ENCODE measurements around the gene PTPRM.

PTPRM gene

DNA sequence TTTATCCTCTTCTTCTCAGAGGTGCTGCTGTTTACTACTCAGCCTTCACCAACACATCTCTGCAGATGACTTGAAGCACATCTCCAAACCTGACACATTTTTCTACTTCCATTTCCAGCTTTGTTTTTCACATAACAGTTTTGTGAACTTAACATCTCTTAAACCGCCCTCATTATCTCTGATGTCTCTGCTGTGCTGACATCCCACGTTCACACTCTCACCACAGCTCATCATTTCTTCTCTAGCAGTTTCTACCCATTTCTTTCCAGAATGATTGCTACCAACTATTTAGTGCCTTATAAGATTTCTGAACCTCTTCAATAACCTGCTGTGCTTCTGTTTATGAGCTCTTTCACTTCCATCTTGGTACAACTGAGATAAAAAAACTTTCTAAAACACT, 238.0 kb downstream of the PTPRM start:
- TF ChIP-seq, protein P1, sequence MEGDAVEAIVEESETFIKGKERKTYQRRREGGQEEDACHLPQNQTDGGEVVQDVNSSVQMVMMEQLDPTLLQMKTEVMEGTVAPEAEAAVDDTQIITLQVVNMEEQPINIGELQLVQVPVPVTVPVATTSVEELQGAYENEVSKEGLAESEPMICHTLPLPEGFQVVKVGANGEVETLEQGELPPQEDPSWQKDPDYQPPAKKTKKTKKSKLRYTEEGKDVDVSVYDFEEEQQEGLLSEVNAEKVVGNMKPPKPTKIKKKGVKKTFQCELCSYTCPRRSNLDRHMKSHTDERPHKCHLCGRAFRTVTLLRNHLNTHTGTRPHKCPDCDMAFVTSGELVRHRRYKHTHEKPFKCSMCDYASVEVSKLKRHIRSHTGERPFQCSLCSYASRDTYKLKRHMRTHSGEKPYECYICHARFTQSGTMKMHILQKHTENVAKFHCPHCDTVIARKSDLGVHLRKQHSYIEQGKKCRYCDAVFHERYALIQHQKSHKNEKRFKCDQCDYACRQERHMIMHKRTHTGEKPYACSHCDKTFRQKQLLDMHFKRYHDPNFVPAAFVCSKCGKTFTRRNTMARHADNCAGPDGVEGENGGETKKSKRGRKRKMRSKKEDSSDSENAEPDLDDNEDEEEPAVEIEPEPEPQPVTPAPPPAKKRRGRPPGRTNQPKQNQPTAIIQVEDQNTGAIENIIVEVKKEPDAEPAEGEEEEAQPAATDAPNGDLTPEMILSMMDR (conservative IDR thresholded peaks at IDR 0.05; ENCODE audit: low read depth, low read length) = no peak
- H3K4me3 ChIP-seq (ENCODE audit: low read length) = no peak overlapping the region
- no peak for DNase-seq (ENCODE audit: low read depth)

DNA sequence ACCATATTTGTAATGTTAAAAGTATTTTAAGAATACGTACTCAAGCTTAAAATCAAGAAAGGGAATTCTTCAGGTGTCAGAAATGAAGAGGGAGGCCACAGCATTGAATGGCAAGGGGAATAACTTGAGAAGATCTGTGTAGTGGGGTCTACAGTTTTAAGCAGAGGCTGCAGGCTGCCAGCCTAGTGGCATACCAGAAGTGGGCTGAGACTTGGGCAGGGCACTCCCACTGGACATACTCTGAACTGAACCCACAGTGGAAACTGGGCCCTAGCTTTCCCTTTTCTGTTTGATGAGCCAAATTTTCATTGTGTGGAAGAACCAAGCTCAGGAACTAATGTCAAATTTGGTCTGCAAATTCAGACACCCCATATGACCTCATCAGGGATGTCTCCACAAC, 238.8 kb downstream of the PTPRM start:
- no peak for DNase-seq (ENCODE audit: low read depth)
- TF ChIP-seq, protein P1 (conservative IDR thresholded peaks at IDR 0.05; ENCODE audit: low read depth, low read length) = peak; percentile 18
- no peak overlapping the region for H3K4me3 ChIP-seq (ENCODE audit: low read length)

DNA sequence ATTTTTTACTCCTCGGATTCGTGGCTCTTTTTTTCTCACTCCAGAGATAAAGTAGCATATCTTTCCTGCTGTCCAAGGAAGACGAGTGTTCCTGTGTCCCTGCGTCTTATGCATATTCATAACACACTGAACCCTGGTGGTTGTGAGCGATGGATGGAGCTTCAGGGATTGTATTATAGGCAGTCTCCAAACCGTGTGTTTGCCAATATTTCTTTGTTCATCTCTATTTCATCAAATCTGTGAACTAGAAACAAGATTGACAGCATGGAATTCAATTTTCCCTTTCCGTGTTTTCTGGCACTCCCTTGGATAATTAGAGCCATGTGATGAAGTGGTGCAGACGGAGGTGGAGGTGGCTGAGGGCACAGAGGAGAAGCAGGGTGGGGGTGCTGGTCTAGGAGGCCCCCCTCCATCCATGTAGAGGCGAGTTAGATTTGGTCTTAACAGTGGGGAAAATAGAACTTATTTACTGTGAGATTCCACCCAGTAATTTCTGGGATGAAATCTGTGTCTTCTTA, 240.9 kb downstream of the PTPRM start:
- DNase-seq (ENCODE audit: low read depth) = no peak
- TF ChIP-seq, protein P1 (conservative IDR thresholded peaks at IDR 0.05; ENCODE audit: low read depth, low read length) = no peak

DNA sequence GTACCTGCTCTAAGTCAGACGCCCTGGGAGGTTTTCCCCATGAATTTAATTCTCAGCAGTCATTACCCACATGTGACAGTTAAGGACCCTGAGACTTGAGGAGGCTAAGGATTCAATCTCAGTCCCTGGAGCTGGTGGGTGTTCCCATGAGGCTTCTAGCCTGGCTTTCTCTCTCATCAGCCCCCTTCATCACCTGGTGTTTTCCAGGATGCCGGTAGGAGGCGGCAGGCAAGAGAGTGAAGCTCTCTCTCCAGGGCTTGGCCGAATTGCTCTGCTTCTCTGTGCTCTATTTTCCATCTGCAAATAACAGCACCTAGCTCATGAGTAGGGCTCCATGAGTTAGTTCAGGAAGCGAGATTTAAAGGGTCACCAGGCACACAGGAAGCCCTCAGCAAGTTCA, 241.9 kb downstream of the PTPRM start:
- no peak for DNase-seq (ENCODE audit: low read depth)
- TF ChIP-seq, protein P1 (conservative IDR thresholded peaks at IDR 0.05; ENCODE audit: low read depth, low read length) = no peak
- H3K4me3 ChIP-seq (ENCODE audit: low read length) = no peak overlapping the region

More for the DNA sequence above, 240.9 kb downstream of the PTPRM start:
- H3K4me3 ChIP-seq (ENCODE audit: low read length) = no peak overlapping the region

DNA sequence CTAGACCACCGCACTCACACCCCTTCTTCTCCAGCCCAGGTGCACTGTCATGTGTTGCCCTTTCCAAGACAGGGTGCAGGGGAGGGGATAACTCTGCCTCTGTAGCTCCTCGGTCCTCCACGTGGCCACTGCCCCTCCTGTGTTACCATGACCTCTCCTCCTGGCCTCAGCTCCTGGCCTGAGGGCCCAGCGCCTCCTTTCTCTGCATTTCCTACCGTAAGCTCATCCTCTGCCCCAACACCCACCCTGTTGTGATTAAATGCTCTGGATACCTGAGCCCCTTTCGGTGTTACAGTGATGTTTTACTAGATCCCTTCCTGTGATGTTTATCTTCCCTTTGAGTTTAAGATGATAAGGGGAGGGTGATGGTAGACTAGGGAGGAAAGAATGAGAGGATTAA, 242.3 kb downstream of the PTPRM start:
- TF ChIP-seq, protein P1 (conservative IDR thresholded peaks at IDR 0.05; ENCODE audit: low read depth, low read length) = no peak
- no peak for DNase-seq (ENCODE audit: low read depth)
- H3K4me3 ChIP-seq (ENCODE audit: low read length) = no peak overlapping the region

- TF ChIP-seq, protein P1 (conservative IDR thresholded peaks at IDR 0.05; ENCODE audit: low read depth, low read length) = no peak
- DNase-seq (ENCODE audit: low read depth) = no peak
- H3K4me3 ChIP-seq (ENCODE audit: low read length) = no peak overlapping the region
These were observed 242.9 kb downstream of the PTPRM start for GRCh38 chr18:7809978-7810377.

DNA sequence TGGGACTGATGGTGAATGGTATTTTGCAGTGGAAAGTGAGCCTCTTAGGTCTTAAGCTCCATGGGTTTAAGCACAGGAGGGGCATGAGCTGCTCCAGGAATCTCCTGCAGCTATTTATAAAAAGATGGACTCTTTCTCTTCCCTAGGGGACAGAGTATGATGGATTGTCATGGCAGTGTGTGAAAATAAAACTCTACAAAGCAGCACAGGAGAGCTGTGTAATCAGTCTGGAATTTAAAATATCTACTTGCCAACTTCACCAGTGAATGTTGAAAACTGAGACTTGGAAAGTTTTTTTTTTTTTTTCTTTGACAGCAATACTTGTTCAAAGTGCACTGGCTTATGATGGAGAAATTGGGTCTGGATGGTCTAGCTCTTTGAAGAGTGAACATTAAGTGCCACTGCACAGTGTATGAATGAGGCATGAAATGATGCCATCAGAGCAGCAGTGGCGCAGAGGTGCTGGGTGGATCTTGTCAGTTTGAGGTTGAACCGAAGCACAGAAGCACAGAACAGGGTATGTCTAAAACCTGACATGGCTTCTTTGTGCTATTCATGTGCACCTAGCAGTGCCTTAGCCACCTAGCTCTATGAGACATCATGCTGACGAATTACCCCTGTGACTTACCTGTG, 245.4 kb downstream of the PTPRM start:
- TF ChIP-seq, protein P1 (conservative IDR thresholded peaks at IDR 0.05; ENCODE audit: low read depth, low read length) = no peak
- DNase-seq (ENCODE audit: low read depth) = peak; percentile 71
- no peak overlapping the region for H3K4me3 ChIP-seq (ENCODE audit: low read length)
